ENCODE data around the gene APH1A. TPM values are rescaled to one million over a fixed set of nuclear protein-coding genes. Genes with fewer than 3 reads are reported as not detected.
"Not testable (repeated sequence)": the region's sequence is repeated elsewhere in the genome, so short reads cannot be mapped to it uniquely, and the experiment has no call there.

APH1A gene
- total RNA-seq, 6 experiments from 2014 or later: 104 to 119 (median 107) TPM

- Mint-ChIP-seq H3K36me3 (ENCODE audit: low read depth) (peaks cover 37% of the 10 kb centered on the region), H3K4me1 (ENCODE audit: low read depth) (no peaks in the 10 kb centered on the region), H3K27ac (no peak overlapping the region), H3K27me3 (ENCODE audit: insufficient read depth) (no peaks in the 10 kb centered on the region), H3K4me3 (no peak overlapping the region), H3K9me3 (no peaks in the 10 kb centered on the region)
- TF ChIP-seq, protein P1, sequence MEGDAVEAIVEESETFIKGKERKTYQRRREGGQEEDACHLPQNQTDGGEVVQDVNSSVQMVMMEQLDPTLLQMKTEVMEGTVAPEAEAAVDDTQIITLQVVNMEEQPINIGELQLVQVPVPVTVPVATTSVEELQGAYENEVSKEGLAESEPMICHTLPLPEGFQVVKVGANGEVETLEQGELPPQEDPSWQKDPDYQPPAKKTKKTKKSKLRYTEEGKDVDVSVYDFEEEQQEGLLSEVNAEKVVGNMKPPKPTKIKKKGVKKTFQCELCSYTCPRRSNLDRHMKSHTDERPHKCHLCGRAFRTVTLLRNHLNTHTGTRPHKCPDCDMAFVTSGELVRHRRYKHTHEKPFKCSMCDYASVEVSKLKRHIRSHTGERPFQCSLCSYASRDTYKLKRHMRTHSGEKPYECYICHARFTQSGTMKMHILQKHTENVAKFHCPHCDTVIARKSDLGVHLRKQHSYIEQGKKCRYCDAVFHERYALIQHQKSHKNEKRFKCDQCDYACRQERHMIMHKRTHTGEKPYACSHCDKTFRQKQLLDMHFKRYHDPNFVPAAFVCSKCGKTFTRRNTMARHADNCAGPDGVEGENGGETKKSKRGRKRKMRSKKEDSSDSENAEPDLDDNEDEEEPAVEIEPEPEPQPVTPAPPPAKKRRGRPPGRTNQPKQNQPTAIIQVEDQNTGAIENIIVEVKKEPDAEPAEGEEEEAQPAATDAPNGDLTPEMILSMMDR (IDR thresholded peaks at IDR 0.05): no peak
- DNase-seq: no peak
Observed at GRCh38 chr1:150226486-150226885, 42.3 kb downstream of the APH1A start.

GRCh38 chr1:150225546-150225945, 43.3 kb downstream of the APH1A start:
- no peak for DNase-seq
- H3K36me3 Mint-ChIP-seq (ENCODE audit: low read depth): peaks cover 37% of the 10 kb centered on the region
- no peaks in the 10 kb centered on the region for H3K27me3 Mint-ChIP-seq (ENCODE audit: insufficient read depth)
- no peak overlapping the region for H3K4me3 Mint-ChIP-seq
- H3K4me1 Mint-ChIP-seq (ENCODE audit: low read depth): no peaks in the 10 kb centered on the region
- TF ChIP-seq, protein P1 (IDR thresholded peaks at IDR 0.05): no peak
- H3K27ac Mint-ChIP-seq: no peak overlapping the region
- H3K9me3 Mint-ChIP-seq: no peaks in the 10 kb centered on the region

DNA sequence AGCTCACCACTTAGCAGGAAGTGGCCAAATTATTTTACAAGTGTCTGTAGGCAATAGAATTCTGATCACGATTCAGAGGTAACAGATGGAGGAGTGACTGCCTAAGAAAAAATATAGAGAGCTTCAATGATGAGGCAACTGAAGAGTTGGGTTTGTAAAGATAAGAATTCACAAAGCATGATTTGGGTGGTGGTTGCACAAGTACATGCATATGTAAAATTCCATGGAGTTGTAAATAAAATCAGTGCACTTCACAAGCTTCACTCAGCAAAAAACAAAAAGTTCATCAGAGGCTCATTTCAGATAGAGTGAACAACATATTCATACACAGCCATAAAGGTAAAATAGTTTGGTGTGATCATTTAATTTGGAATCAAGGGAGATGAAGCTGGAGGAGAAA, 43.8 kb downstream of the APH1A start:
- Mint-ChIP-seq H3K36me3 (ENCODE audit: low read depth) (peaks cover 37% of the 10 kb centered on the region), H3K4me3 (no peak overlapping the region), H3K9me3 (no peaks in the 10 kb centered on the region), H3K27ac (no peak overlapping the region), H3K27me3 (ENCODE audit: insufficient read depth) (no peaks in the 10 kb centered on the region), H3K4me1 (ENCODE audit: low read depth) (no peaks in the 10 kb centered on the region)
- TF ChIP-seq, protein P1 (IDR thresholded peaks at IDR 0.05): no peak
- DNase-seq: no peak

- Mint-ChIP-seq H3K27me3 (ENCODE audit: insufficient read depth) (no peaks in the 10 kb centered on the region), H3K4me1 (ENCODE audit: low read depth) (no peaks in the 10 kb centered on the region), H3K4me3 (no peak overlapping the region), H3K36me3 (ENCODE audit: low read depth) (peaks cover 28% of the 10 kb centered on the region), H3K27ac (no peak overlapping the region), H3K9me3 (no peaks in the 10 kb centered on the region)
- DNase-seq: peak; percentile 35
- TF ChIP-seq, protein P1 (IDR thresholded peaks at IDR 0.05): peak; percentile 73
Observed at GRCh38 chr1:150221552-150221951, 47.3 kb downstream of the APH1A start.

DNA sequence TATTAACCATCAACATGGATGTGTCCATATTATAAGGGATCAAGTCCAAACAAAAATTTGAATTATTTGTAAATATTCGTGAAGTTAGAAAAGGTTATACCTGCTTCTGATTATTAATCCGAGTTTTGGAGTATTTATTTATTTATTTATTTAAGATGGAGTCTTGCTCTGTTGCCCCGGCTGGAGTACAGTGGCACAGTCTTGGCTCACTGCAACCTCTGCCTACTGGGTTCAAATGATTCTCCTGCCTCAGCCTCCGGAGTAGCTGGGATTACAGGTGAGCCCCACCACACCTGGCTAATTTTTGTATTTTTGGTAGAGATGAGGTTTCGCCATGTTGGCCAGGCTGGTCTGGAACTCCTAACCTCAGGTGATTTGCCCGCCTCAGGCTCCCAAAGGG, 53.0 kb downstream of the APH1A start:
- peaks cover 10% of the 10 kb centered on the region for H3K4me1 Mint-ChIP-seq (ENCODE audit: low read depth)
- H3K36me3 Mint-ChIP-seq (ENCODE audit: low read depth); H3K4me3 Mint-ChIP-seq; H3K27ac Mint-ChIP-seq; DNase-seq; H3K27me3 Mint-ChIP-seq (ENCODE audit: insufficient read depth); H3K9me3 Mint-ChIP-seq: not testable (repeated sequence)

Other genes starting within 250 kb of the APH1A start
- 10 to 100 TPM; 35.6 to 43.3 (median 37.1) TPM for gene VPS45, start 201.2 kb downstream of the APH1A start, total RNA-seq (2021; fragmentation: NEBNext Ultra II Directional; extraction: Animal tissue kit (Norgen Biotek cat#: 25700))
- gene PLEKHO1, start 119.1 kb downstream of the APH1A start, total RNA-seq (2021; fragmentation: NEBNext Ultra II Directional; extraction: Animal tissue kit (Norgen Biotek cat#: 25700)): 10 to 100 TPM; 30.9 to 36.7 (median 32.6) TPM
- 10 to 100 TPM; 33.9 to 67.3 (median 62.4) TPM for gene ANP32E, start 32.9 kb downstream of the APH1A start, total RNA-seq (2021; fragmentation: NEBNext Ultra II Directional; extraction: Animal tissue kit (Norgen Biotek cat#: 25700))
- not detected for gene CA14, start 11.2 kb downstream of the APH1A start, total RNA-seq (2021; fragmentation: NEBNext Ultra II Directional; extraction: Animal tissue kit (Norgen Biotek cat#: 25700))
- gene C1orf54, start 3.8 kb upstream of the APH1A start, total RNA-seq (2021; fragmentation: NEBNext Ultra II Directional; extraction: Animal tissue kit (Norgen Biotek cat#: 25700)): 1 to 10 TPM; 2.3 to 8.0 (median 5.9) TPM
- 1 to 10 TPM; 5.6 to 9.8 (median 8.0) TPM for gene CIART, start 13.5 kb upstream of the APH1A start, total RNA-seq (2021; fragmentation: NEBNext Ultra II Directional; extraction: Animal tissue kit (Norgen Biotek cat#: 25700))
- gene MRPS21, start 24.8 kb upstream of the APH1A start, total RNA-seq (2021; fragmentation: NEBNext Ultra II Directional; extraction: Animal tissue kit (Norgen Biotek cat#: 25700)): 10 to 100 TPM; 67.1 to 93.1 (median 85.2) TPM
- 10 to 100 TPM; 33.2 to 44.4 (median 41.8) TPM for gene PRPF3, start 52.5 kb upstream of the APH1A start, total RNA-seq (2021; fragmentation: NEBNext Ultra II Directional; extraction: Animal tissue kit (Norgen Biotek cat#: 25700))
- gene RPRD2, start 95.1 kb upstream of the APH1A start, total RNA-seq (2021; fragmentation: NEBNext Ultra II Directional; extraction: Animal tissue kit (Norgen Biotek cat#: 25700)): 10 to 100 TPM; 24.0 to 27.9 (median 25.7) TPM
- gene TARS2, start 218.4 kb upstream of the APH1A start, total RNA-seq (2021; fragmentation: NEBNext Ultra II Directional; extraction: Animal tissue kit (Norgen Biotek cat#: 25700)): 10 to 100 TPM; 17.1 to 21.5 (median 19.4) TPM
- 10 to 100 TPM; 30.8 to 52.0 (median 46.5) TPM for gene ECM1, start 239.1 kb upstream of the APH1A start, total RNA-seq (2021; fragmentation: NEBNext Ultra II Directional; extraction: Animal tissue kit (Norgen Biotek cat#: 25700))
- gene FALEC, start 246.7 kb upstream of the APH1A start, total RNA-seq (2021; fragmentation: NEBNext Ultra II Directional; extraction: Animal tissue kit (Norgen Biotek cat#: 25700)): under 1 TPM in 2 of 6 experiments, not detected in 4; 0.43 to 0.59 TPM

Data from HFFc6 (cell line).